HepG2 (cell line): ENCODE data around the gene CCM2.

Experiments used
- CREB1 ChIP-seq, 2 experiments: fragments of 450-650 bp in 1 of 2; IDR thresholded peaks; 2 replicates each; pipeline ENCODE4 v1.6.1; 2016 to 2017; ENCODE audit warnings: control low read depth in 1 of 2, mild to moderate bottlenecking in 1 of 2, missing compliant biosample characterization in 1 of 2, missing genetic modification characterization in 1 of 2
- EZH2 ChIP-seq: conservative IDR thresholded peaks from 2 replicates; pipeline ENCODE4 v1.6.1; 2012; ENCODE audit warnings: mild to moderate bottlenecking, low read depth, low read length, moderate library complexity
- GABPB1 ChIP-seq: IDR thresholded peaks from 2 replicates; pipeline ENCODE4 v1.6.1; 2016; ENCODE audit warnings: mild to moderate bottlenecking, missing genetic modification reagents, moderate library complexity, missing compliant biosample characterization
- MED1 ChIP-seq: sonication (generic); formaldehyde crosslinking; IDR thresholded peaks from 2 replicates; pipeline ENCODE4 v1.4.0; 2020; ENCODE audit warnings: missing genetic modification reagents
- PAF1 ChIP-seq: IDR thresholded peaks from 2 replicates; pipeline ENCODE4 v1.6.1; 2016; ENCODE audit warnings: missing genetic modification reagents, missing compliant biosample characterization
- ZFP36 ChIP-seq: fragments of 150-350 bp; IDR thresholded peaks from 2 replicates; pipeline ENCODE4 v1.6.1; 2018; ENCODE audit warnings: borderline replicate concordance, low read length, low read depth; ENCODE audit not compliant: partially characterized antibody
- TF ChIP-seq, protein P1 (sequence below), 2 experiments: sonication (generic) in 1 of 2; formaldehyde crosslinking in 1 of 2; IDR thresholded peaks; 2 replicates each; pipeline versions ENCODE4 v1.4.0 to v1.6.1; 2018 to 2020; ENCODE audit warnings: missing genetic modification reagents in 2 of 2, borderline replicate concordance in 1 of 2, low read depth in 1 of 2, mild to moderate bottlenecking in 1 of 2, missing biosample characterization in 1 of 2
- TF ChIP-seq, protein P2 (sequence below): sonication (generic); formaldehyde crosslinking; conservative IDR thresholded peaks from 2 replicates; pipeline ENCODE4 v1.4.0; 2020; ENCODE audit warnings: mild to moderate bottlenecking, missing genetic modification reagents, moderate library complexity
- TF ChIP-seq, protein P3 (sequence below): sonication (generic); formaldehyde crosslinking; IDR thresholded peaks from 2 replicates; pipeline ENCODE4 v1.4.0; 2020; ENCODE audit warnings: missing genetic modification reagents
- TF ChIP-seq, protein P4 (sequence below): sonication (generic); formaldehyde crosslinking; IDR thresholded peaks from 2 replicates; pipeline ENCODE4 v1.4.0; 2020; ENCODE audit warnings: mild to moderate bottlenecking, missing genetic modification reagents

DNA sequence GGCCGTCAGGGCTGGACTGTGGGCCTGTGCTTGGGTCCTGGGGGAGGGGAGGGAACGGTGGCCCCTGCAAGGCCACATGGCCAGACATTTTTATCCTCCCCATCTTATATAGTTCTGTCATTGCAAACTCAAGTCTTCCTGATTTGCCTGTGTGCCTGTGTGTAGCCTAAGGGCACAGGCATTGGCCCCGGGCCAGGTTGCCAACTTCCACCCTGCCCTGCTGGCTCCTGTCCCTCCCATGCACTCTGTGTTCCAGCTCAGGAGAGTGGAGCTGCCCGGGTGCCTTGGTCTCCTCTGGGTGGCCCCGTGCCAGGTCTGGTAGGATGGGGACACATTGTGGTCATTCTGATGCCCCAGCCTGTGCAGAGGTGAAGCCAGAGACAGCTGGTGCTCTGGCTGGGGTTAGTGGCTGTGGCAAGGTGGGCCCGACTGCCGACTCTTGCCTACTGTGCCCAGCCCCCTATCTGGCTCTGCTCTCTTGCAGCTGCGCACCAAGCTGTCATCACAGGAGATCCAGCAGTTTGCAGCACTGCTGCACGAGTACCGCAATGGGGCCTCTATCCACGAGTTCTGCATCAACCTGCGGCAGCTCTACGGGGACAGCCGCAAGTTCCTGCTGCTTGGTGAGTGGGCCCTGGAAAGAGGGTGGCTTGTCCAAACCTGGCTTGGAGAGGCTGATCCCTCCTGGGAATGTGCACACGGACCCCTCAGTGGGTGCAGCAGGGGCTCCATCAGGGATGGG, 74.0 kb downstream of the CCM2 start:
- no peak for TF ChIP-seq PAF1 (CRISPR knock-in tag)
- TF ChIP-seq, protein P1, sequence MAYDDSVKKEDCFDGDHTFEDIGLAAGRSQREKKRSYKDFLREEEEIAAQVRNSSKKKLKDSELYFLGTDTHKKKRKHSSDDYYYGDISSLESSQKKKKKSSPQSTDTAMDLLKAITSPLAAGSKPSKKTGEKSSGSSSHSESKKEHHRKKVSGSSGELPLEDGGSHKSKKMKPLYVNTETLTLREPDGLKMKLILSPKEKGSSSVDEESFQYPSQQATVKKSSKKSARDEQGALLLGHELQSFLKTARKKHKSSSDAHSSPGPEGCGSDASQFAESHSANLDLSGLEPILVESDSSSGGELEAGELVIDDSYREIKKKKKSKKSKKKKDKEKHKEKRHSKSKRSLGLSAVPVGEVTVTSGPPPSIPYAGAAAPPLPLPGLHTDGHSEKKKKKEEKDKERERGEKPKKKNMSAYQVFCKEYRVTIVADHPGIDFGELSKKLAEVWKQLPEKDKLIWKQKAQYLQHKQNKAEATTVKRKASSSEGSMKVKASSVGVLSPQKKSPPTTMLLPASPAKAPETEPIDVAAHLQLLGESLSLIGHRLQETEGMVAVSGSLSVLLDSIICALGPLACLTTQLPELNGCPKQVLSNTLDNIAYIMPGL (CRISPR knock-in tag; IDR thresholded peaks at IDR 0.05; ENCODE audit: borderline replicate concordance in 1 of 2, low read depth in 1 of 2), result no peak
- no peak for TF ChIP-seq CREB1 (IDR thresholded peaks at IDR 0.05)
- no peak for TF ChIP-seq CREB1 (CRISPR knock-in tag; IDR thresholded peaks at IDR 0.05)
- TF ChIP-seq EZH2, result no peak
- TF ChIP-seq, protein P2, sequence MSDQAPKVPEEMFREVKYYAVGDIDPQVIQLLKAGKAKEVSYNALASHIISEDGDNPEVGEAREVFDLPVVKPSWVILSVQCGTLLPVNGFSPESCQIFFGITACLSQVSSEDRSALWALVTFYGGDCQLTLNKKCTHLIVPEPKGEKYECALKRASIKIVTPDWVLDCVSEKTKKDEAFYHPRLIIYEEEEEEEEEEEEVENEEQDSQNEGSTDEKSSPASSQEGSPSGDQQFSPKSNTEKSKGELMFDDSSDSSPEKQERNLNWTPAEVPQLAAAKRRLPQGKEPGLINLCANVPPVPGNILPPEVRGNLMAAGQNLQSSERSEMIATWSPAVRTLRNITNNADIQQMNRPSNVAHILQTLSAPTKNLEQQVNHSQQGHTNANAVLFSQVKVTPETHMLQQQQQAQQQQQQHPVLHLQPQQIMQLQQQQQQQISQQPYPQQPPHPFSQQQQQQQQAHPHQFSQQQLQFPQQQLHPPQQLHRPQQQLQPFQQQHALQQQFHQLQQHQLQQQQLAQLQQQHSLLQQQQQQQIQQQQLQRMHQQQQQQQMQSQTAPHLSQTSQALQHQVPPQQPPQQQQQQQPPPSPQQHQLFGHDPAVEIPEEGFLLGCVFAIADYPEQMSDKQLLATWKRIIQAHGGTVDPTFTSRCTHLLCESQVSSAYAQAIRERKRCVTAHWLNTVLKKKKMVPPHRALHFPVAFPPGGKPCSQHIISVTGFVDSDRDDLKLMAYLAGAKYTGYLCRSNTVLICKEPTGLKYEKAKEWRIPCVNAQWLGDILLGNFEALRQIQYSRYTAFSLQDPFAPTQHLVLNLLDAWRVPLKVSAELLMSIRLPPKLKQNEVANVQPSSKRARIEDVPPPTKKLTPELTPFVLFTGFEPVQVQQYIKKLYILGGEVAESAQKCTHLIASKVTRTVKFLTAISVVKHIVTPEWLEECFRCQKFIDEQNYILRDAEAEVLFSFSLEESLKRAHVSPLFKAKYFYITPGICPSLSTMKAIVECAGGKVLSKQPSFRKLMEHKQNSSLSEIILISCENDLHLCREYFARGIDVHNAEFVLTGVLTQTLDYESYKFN, result no peak
- no peak for TF ChIP-seq ZFP36
- no peak for TF ChIP-seq GABPB1 (CRISPR knock-in tag)
- TF ChIP-seq, protein P3, sequence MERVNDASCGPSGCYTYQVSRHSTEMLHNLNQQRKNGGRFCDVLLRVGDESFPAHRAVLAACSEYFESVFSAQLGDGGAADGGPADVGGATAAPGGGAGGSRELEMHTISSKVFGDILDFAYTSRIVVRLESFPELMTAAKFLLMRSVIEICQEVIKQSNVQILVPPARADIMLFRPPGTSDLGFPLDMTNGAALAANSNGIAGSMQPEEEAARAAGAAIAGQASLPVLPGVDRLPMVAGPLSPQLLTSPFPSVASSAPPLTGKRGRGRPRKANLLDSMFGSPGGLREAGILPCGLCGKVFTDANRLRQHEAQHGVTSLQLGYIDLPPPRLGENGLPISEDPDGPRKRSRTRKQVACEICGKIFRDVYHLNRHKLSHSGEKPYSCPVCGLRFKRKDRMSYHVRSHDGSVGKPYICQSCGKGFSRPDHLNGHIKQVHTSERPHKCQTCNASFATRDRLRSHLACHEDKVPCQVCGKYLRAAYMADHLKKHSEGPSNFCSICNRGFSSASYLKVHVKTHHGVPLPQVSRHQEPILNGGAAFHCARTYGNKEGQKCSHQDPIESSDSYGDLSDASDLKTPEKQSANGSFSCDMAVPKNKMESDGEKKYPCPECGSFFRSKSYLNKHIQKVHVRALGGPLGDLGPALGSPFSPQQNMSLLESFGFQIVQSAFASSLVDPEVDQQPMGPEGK, result no peak
- TF ChIP-seq, protein P4, sequence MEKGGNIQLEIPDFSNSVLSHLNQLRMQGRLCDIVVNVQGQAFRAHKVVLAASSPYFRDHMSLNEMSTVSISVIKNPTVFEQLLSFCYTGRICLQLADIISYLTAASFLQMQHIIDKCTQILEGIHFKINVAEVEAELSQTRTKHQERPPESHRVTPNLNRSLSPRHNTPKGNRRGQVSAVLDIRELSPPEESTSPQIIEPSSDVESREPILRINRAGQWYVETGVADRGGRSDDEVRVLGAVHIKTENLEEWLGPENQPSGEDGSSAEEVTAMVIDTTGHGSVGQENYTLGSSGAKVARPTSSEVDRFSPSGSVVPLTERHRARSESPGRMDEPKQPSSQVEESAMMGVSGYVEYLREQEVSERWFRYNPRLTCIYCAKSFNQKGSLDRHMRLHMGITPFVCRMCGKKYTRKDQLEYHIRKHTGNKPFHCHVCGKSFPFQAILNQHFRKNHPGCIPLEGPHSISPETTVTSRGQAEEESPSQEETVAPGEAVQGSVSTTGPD, result no peak
- no peak for TF ChIP-seq MED1
